Adrenal gland (tissue), 12 donors: ENCODE results near the gene DPEP2NB. TPM values are rescaled to one million over a fixed set of nuclear protein-coding genes. Genes with fewer than 3 reads are reported as not detected.
"Not testable (repeated sequence)": the region's sequence is repeated elsewhere in the genome, so short reads cannot be mapped to it uniquely, and the experiment has no call there.

Source experiments
- DNase-seq, 7 donors: peaks; one replicate each; pipeline ENCODE4 v3.0.0-alpha.2; 2019 to 2020
- H3K27ac ChIP-seq, 5 donors: fragments of 200-600 bp; sonication (generic) in 4 of 5; 1 replicate in 3 of 5; 2 replicates in 2 of 5; pipeline versions ENCODE4 v1.5.1 to v1.8.0; 2016 to 2020; ENCODE audit warnings: mild to moderate bottlenecking in 1 of 5
- H3K27me3 ChIP-seq: fragments of 200-600 bp; 2 replicates; pipeline ENCODE4 v1.8.0; 2021
- H3K36me3 ChIP-seq, 2 donors: fragments of 200-600 bp; replicated peaks in 1 of 2; 1 replicate in 1 of 2; 2 replicates in 1 of 2; pipeline versions ENCODE4 v1.5.1 to v1.8.0; 2018 to 2022
- H3K4me1 ChIP-seq, 2 donors: fragments of 200-600 bp; replicated peaks in 1 of 2; 1 replicate in 1 of 2; 2 replicates in 1 of 2; pipeline versions ENCODE4 v1.5.1 to v1.8.0; 2018 to 2021
- H3K4me3 ChIP-seq, 4 donors: fragments of 200-600 bp; sonication (generic) in 3 of 4; one replicate each; pipeline ENCODE4 v1.5.1; 2016 to 2018
- H3K9me3 ChIP-seq, 3 donors: fragments of 200-600 bp; sonication (generic) in 1 of 3; replicated peaks in 1 of 3; 1 replicate in 2 of 3; 2 replicates in 1 of 3; pipeline versions ENCODE4 v1.5.1 to v1.8.0; 2016 to 2021
- POLR2A ChIP-seq, 2 donors: fragments of 450-650 bp; IDR thresholded peaks; one replicate each; pipeline ENCODE4 v1.6.1; 2017; ENCODE audit warnings: antibody characterized with exemption in 2 of 2, mild to moderate bottlenecking in 2 of 2, moderate library complexity in 1 of 2
- WGBS, 4 donors: extraction: QIAGEN DNeasy Blood & Tissue Kit in 2 of 4; methylation state at CpG; one replicate each; pipeline versions ENCODE4 v1.1.5 to v1.1.7; 2013 to 2017; 5-methylcytosine and 5-hydroxymethylcytosine counted together
- intact Hi-C, 2 donors: fragments of 100-400 bp; cut with DNase I; formaldehyde crosslinking; loops; one replicate each; pipeline versions ENCODE4 v1.14.1 to v1.15.0; 2022 to 2023
- polyA plus RNA-seq, 3 donors: library from polyadenylated mRNA; stranded (reverse); fragments of 200-250 nt in 2 of 3; fragments of 350-450 nt in 1 of 3; fragmentation: Illumina TruSeq in 1 of 3; extraction: RNeasy Lipid Tissue Mini Kit (QIAGEN cat#74804) in 1 of 3; gene quantifications; one replicate each; pipeline ENCODE4 v1.2.3, GENCODE V29; 2013 to 2014
- total RNA-seq, 9 donors: library from RNA; depleted of rRNA in 4 of 9; stranded (reverse); fragments of >200 nt in 4 of 9; fragments of 120-200 nt in 1 of 9; fragmentation: NEBNext Ultra II Directional in 1 of 9; extraction: Animal tissue kit (Norgen Biotek cat#: 25700) in 1 of 9; gene quantifications; one replicate each; pipeline versions ENCODE4 v1.1.0 to v1.2.4, GENCODE V29; 2013 to 2023
- TF ChIP-seq, protein P1 (sequence below), 6 experiments: fragments of 450-650 bp in 4 of 6; fragments of 200-600 bp in 2 of 6; sonication (generic) in 1 of 6; IDR thresholded peaks; 1 replicate in 5 of 6; 2 replicates in 1 of 6; pipeline versions ENCODE4 v1.5.1 to v1.8.0; 2016 to 2021; ENCODE audit warnings: antibody characterized with exemption in 6 of 6, mild to moderate bottlenecking in 2 of 6, moderate library complexity in 1 of 6
- donor health status: healthy with polysubstance abuse.
- donor health status: Bipolar disorder and iron deficiency.
- donor health status: DM: yes; HTN: yes; CAD: no.
- donor health status: DM: no; HTN: no; CAD: no.
- donor health status: DM: no; HTN: no; CAD: no.
- donor health status: DM: yes; HTN: yes; CAD: no.

DPEP2NB gene
- total and polyA plus RNA-seq, 12 donors = not detected

DNA sequence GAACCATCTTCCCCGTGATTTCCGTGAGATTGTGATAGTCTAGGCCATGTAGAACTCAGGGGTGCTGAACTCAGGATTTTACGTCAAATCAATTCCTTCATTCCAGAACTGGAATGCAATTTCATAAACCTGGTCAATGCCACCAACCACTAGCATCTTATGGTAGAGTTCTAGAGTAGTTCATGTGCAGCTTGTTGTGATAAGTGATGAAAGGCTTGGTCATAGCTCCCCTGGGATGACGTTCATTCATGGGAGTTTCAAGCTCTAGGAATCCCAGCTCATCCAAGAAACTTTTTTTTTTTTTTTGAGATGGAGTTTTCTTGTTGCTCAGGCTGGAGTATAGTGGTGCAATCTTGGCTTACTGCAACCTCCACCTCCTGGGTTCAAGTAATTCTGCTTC is 12.7 kb downstream of the DPEP2NB start:
- 66 to 82% (median 79%) methylated on average over 4 of the region's 4 CpGs for WGBS, 4 donors
- no peak for DNase-seq
- Histone ChIP-seq H3K27me3 (no peaks in the 10 kb centered on the region), H3K9me3 (no peaks in the 10 kb centered on the region), H3K4me3 (no peak overlapping the region), H3K27ac (no peak overlapping the region), H3K4me1 (no peaks in the 10 kb centered on the region), H3K36me3 (no peaks in the 10 kb centered on the region)
- intact Hi-C loops = no loop called here
- TF ChIP-seq, protein P1, sequence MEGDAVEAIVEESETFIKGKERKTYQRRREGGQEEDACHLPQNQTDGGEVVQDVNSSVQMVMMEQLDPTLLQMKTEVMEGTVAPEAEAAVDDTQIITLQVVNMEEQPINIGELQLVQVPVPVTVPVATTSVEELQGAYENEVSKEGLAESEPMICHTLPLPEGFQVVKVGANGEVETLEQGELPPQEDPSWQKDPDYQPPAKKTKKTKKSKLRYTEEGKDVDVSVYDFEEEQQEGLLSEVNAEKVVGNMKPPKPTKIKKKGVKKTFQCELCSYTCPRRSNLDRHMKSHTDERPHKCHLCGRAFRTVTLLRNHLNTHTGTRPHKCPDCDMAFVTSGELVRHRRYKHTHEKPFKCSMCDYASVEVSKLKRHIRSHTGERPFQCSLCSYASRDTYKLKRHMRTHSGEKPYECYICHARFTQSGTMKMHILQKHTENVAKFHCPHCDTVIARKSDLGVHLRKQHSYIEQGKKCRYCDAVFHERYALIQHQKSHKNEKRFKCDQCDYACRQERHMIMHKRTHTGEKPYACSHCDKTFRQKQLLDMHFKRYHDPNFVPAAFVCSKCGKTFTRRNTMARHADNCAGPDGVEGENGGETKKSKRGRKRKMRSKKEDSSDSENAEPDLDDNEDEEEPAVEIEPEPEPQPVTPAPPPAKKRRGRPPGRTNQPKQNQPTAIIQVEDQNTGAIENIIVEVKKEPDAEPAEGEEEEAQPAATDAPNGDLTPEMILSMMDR (IDR thresholded peaks at IDR 0.05) = no peak
- TF ChIP-seq POLR2A (IDR thresholded peaks at IDR 0.05) = no peak

DNA sequence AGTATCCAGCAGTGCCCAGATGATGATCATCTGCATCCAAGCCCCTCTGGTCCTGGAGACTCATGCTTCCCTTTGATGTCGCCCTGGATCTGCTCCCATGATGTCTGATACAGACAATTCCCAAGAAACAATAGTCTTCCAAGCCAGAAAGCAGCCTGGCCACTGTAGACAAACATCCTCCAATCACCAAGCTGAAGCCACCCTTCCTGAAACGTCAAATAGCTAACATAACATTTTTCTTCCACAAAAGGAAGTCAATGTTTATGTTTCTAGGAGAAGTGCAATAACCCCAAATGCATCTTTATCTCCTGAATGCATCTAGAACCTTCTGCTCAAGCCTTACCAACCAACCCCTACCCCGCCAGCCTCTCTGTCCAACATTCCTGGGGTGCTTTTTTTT is 15.3 kb downstream of the DPEP2NB start:
- peak overlapping the region in 2 of 5 donors; percentile 47 to 61 for H3K27ac ChIP-seq
- H3K4me1 ChIP-seq = no peaks in the 10 kb centered on the region
- H3K27me3 ChIP-seq = no peaks in the 10 kb centered on the region
- DNase-seq = no peak
- WGBS, 4 donors = 43 to 49% (median 46%) methylated on average over 3 of the region's 3 CpGs
- no peak overlapping the region for H3K4me3 ChIP-seq
- H3K36me3 ChIP-seq = no peaks in the 10 kb centered on the region
- H3K9me3 ChIP-seq = no peaks in the 10 kb centered on the region
- TF ChIP-seq, protein P1 (IDR thresholded peaks at IDR 0.05) = no peak
- no peak for TF ChIP-seq POLR2A (IDR thresholded peaks at IDR 0.05)
- intact Hi-C loops = no loop called here

DNA sequence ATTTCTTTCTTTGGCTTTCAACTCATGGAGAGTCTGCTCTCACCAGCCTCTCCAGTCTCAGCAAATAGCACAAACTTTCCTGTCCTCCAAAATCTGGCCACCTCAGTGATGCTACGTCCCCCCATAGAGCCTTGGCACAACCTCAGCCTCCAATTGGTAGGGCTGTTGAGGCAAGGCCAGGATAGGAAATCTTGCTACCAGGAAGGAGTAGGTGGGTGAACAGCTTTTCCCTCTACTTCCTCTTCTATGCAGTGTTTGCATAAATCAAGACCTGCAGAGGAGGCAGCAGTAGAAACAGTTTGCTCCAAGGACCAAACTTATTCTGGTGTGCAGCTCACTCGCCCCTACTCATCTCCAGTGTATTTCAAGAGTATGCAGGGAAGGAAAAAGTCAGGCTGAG is 15.7 kb downstream of the DPEP2NB start:
- no peak overlapping the region for H3K4me3 ChIP-seq
- intact Hi-C loops = loop anchor here in 1 of 2 donors (10.0 kb wide), 1 partner anchor 45 kb away; no protein-coding TSS in a partner anchor
- 60 to 86% (median 66%) methylated on average over 2 of the region's 2 CpGs for WGBS, 4 donors
- no peak for DNase-seq
- H3K27ac ChIP-seq = peak overlapping the region in 2 of 5 donors; percentile 47 to 61
- H3K27me3 ChIP-seq = no peaks in the 10 kb centered on the region
- TF ChIP-seq POLR2A (IDR thresholded peaks at IDR 0.05) = no peak
- TF ChIP-seq, protein P1 (IDR thresholded peaks at IDR 0.05) = no peak
- H3K4me1 ChIP-seq = no peaks in the 10 kb centered on the region
- no peaks in the 10 kb centered on the region for H3K36me3 ChIP-seq
- no peaks in the 10 kb centered on the region for H3K9me3 ChIP-seq

DNA sequence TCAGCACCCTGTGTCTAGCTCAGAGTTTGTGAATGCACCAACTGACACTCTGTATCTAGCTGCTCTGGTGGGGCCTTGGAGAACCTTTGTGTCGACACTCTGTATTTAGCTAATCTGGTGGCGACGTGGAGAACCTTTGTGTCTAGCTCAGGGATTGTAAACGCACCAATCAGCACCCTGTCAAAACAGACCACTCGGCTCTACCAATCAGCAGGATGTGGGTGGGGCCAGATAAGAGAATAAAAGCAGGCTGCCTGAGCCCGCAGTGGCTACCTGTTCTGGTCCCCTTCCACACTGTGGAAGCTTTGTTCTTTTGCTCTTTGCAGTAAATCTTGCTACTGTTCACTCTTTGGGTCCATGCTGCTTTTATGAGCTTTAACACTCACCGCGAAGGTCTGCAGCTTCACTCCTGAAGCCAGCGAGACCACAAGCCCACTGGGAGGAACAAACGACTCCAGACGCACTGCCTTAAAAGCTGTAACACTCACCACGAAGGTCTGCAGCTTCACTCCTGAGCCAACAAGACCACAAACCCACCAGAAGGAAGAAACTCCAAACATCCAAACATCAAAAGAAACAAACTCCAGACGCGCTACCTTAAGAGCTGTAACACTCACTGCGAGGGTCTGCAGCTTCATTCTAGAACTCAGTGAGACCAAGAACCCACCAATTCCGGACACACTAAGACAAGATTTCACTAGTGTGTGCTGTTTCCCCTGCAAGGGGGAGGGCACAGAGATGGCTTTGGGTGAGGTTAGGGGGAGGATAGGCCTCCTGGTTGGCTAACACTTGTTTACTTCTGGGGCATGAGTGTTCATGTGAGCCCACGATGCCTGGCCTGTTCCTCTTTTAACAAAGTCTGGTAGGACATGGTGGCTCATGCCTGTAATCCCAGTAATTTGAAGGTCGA is 16.7 kb downstream of the DPEP2NB start, which contains the start of gene DPEP2:
Gene DPEP2, minus strand, starts transcription at position 706 of the 910 bp plus-strand sequence. CDS start 6,272 bp downstream, outside the sequence.
- not testable (repeated sequence) for H3K4me1 ChIP-seq, H3K4me3 ChIP-seq, H3K36me3 ChIP-seq, H3K27me3 ChIP-seq, H3K9me3 ChIP-seq
- peak in 2 of 7 donors; percentile 16 to 43 for DNase-seq
- H3K27ac ChIP-seq = peak within 1 kb of the TSS in 2 of 5 donors; percentile 47 to 61
- intact Hi-C loops = loop anchor here in 1 of 2 donors (10.0 kb wide), 1 partner anchor 46 kb away; no protein-coding TSS in a partner anchor
- 63 to 76% (median 69%) methylated on average over 17 to 18 of the region's 18 CpGs for WGBS, 4 donors

DNA sequence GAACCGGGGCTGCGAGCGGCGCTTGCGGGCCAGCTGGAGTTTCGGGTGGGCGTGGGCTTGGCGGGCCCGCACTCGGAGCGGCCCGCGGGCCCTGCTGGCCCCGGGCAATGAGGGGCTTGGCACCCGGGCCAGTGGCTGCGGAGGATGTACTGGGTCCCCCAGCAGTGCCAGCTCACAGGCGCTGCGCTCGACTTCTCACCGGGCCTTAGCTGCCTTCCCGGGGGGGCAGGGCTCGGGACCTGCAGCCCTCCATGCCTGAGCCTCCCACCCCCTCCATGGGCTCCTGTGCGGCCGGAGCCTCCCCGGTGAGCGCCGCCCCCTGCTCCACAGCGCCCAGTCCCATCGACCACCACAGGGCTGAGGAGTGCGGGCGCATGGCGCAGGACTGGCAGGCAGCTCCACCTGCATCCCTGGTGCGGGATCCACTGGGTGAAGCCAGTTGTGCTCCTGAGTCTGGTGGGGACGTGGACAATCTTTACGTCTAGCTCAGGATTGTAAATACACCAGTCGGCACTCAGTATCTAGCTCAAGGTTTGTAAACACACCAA is 17.4 kb downstream of the DPEP2NB start:
- not testable (repeated sequence) for H3K4me3 ChIP-seq, H3K27ac ChIP-seq, H3K36me3 ChIP-seq, H3K27me3 ChIP-seq, H3K9me3 ChIP-seq, H3K4me1 ChIP-seq, DNase-seq
- 87 to 95% (median 90%) methylated on average over 9 to 36 of the region's 36 CpGs for WGBS, 4 donors
- intact Hi-C loops = loop anchor here in 1 of 2 donors (10.0 kb wide), 1 partner anchor 46 kb away; no protein-coding TSS in a partner anchor
